Measurements from ENCODE around the gene PCDHB10. TPM values are rescaled to one million over a fixed set of nuclear protein-coding genes. Genes with fewer than 3 reads are reported as not detected.

Gene PCDHB10
- total RNA-seq, 3 donors from 2014 or later: 0.35 to 4.9 (median 0.60) TPM

DNA sequence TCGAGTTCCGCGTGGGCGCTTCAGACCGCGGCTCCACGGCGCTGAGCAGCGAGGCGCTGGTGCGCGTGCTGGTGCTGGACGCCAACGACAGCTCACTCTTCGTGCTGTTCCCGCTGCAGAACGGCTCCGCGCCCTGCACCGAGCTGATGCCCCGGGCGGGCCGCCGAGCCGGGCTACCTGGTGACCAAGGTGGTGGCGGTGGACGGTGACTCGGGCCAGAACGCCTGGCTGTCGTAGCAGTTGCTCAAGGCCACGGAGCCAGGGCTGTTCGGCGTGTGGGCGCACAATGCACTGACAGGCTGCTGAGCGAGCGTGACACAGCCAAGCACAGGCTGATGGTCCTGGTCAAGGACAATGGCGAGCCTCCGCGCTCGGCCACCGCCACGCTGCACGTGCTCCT, 49.3 kb downstream of the PCDHB10 start:
- Histone ChIP-seq H3K4me3 (no peak overlapping the region), H3K4me1 (ENCODE audit: low read depth) (no peaks in the 10 kb centered on the region), H3K36me3 (ENCODE audit: low read depth) (no peaks in the 10 kb centered on the region), H3K9me3 (peaks cover 98% of the 10 kb centered on the region)
- ATAC-seq: no peak
- DNase-seq: no peak
- intact Hi-C loops (cut with DNase I, micrococcal nuclease): no loop called here
- TF ChIP-seq, protein P1, sequence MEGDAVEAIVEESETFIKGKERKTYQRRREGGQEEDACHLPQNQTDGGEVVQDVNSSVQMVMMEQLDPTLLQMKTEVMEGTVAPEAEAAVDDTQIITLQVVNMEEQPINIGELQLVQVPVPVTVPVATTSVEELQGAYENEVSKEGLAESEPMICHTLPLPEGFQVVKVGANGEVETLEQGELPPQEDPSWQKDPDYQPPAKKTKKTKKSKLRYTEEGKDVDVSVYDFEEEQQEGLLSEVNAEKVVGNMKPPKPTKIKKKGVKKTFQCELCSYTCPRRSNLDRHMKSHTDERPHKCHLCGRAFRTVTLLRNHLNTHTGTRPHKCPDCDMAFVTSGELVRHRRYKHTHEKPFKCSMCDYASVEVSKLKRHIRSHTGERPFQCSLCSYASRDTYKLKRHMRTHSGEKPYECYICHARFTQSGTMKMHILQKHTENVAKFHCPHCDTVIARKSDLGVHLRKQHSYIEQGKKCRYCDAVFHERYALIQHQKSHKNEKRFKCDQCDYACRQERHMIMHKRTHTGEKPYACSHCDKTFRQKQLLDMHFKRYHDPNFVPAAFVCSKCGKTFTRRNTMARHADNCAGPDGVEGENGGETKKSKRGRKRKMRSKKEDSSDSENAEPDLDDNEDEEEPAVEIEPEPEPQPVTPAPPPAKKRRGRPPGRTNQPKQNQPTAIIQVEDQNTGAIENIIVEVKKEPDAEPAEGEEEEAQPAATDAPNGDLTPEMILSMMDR (IDR thresholded peaks at IDR 0.05): no peak

Other genes starting within 250 kb of the PCDHB10 start
- 1 to 10 TPM in 1 of 3 donors, under 1 TPM in 2; 0.31 to 1.3 (median 0.61) TPM for gene PCDHAC2, start 225.9 kb upstream of the PCDHB10 start, total RNA-seq
- gene PCDHB1, start 141.0 kb upstream of the PCDHB10 start, total RNA-seq: under 1 TPM in 1 of 3 donors, not detected in 2; 0.25 TPM
- 1 to 10 TPM in 2 of 3 donors, under 1 TPM in 1; 0.82 to 5.5 (median 1.1) TPM for gene PCDHB2, start 97.7 kb upstream of the PCDHB10 start, total RNA-seq
- 1 to 10 TPM in 1 of 3 donors, under 1 TPM in 2; 0.58 to 1.9 (median 0.90) TPM for gene PCDHB3, start 91.9 kb upstream of the PCDHB10 start, total RNA-seq
- gene PCDHB4, start 70.5 kb upstream of the PCDHB10 start, total RNA-seq: 1 to 10 TPM in 1 of 3 donors, under 1 TPM in 2; 0.35 to 3.4 (median 0.80) TPM
- 1 to 10 TPM in 1 of 3 donors, under 1 TPM in 2; 0.41 to 3.0 (median 0.60) TPM for gene PCDHB5, start 57.1 kb upstream of the PCDHB10 start, total RNA-seq
- under 1 TPM; 0.24 to 0.60 (median 0.29) TPM for gene PCDHB6, start 42.3 kb upstream of the PCDHB10 start, total RNA-seq
- 1 to 10 TPM in 1 of 3 donors, under 1 TPM in 1, not detected in 1; 0.55 to 2.5 TPM for gene PCDHB7, start 19.7 kb upstream of the PCDHB10 start, total RNA-seq
- 1 to 10 TPM in 1 of 3 donors, under 1 TPM in 2; 0.12 to 2.1 (median 0.72) TPM for gene PCDHB8, start 14.6 kb upstream of the PCDHB10 start, total RNA-seq
- gene PCDHB16, start 10.0 kb upstream of the PCDHB10 start, total RNA-seq: 1 to 10 TPM in 1 of 3 donors, under 1 TPM in 2; 0.49 to 3.4 (median 0.89) TPM
- gene PCDHB9, start 5.2 kb upstream of the PCDHB10 start, total RNA-seq: 1 to 10 TPM in 1 of 3 donors, under 1 TPM in 2; 0.26 to 2.4 (median 0.70) TPM
- gene PCDHB11, start 7.3 kb downstream of the PCDHB10 start, total RNA-seq: 1 to 10 TPM in 2 of 3 donors, under 1 TPM in 1; 0.55 to 5.8 (median 1.3) TPM
- 1 to 10 TPM in 1 of 3 donors, under 1 TPM in 2; 0.52 to 3.9 (median 0.67) TPM for gene PCDHB12, start 16.4 kb downstream of the PCDHB10 start, total RNA-seq
- 1 to 10 TPM; 1.2 to 4.3 (median 1.9) TPM for gene PCDHB13, start 21.6 kb downstream of the PCDHB10 start, total RNA-seq
- gene PCDHB14, start 31.0 kb downstream of the PCDHB10 start, total RNA-seq: 1 to 10 TPM in 2 of 3 donors, under 1 TPM in 1; 0.98 to 6.1 (median 2.0) TPM
- 1 to 10 TPM in 2 of 3 donors, under 1 TPM in 1; 0.69 to 4.3 (median 1.2) TPM for gene PCDHB15, start 53.0 kb downstream of the PCDHB10 start, total RNA-seq
- gene SLC25A2, start 111.7 kb downstream of the PCDHB10 start, total RNA-seq: 1 to 10 TPM; 1.2 to 1.7 (median 1.5) TPM
- gene TAF7, start 128.4 kb downstream of the PCDHB10 start, total RNA-seq: 10 to 100 TPM; 52.6 to 70.4 (median 56.9) TPM
- 1 to 10 TPM in 1 of 3 donors, under 1 TPM in 2; 0.35 to 1.6 (median 0.43) TPM for gene PCDHGA1, start 138.2 kb downstream of the PCDHB10 start, total RNA-seq
- 1 to 10 TPM in 1 of 3 donors, under 1 TPM in 2; 0.41 to 3.8 (median 0.51) TPM for gene PCDHGA2, start 146.4 kb downstream of the PCDHB10 start, total RNA-seq
- 1 to 10 TPM in 1 of 3 donors, under 1 TPM in 2; 0.24 to 2.2 (median 0.43) TPM for gene PCDHGA3, start 151.5 kb downstream of the PCDHB10 start, total RNA-seq
- 1 to 10 TPM; 1.0 to 4.1 (median 1.2) TPM for gene PCDHGB1, start 157.7 kb downstream of the PCDHB10 start, total RNA-seq
- 1 to 10 TPM in 2 of 3 donors, under 1 TPM in 1; 0.90 to 4.6 (median 1.2) TPM for gene PCDHGA4, start 162.7 kb downstream of the PCDHB10 start, total RNA-seq
- 1 to 10 TPM; 1.5 to 5.7 (median 2.8) TPM for gene PCDHGB2, start 167.6 kb downstream of the PCDHB10 start, total RNA-seq
- gene PCDHGA5, start 171.8 kb downstream of the PCDHB10 start, total RNA-seq: 1 to 10 TPM; 1.2 to 4.2 (median 1.2) TPM
- gene PCDHGB3, start 177.9 kb downstream of the PCDHB10 start, total RNA-seq: 1 to 10 TPM; 2.0 to 6.3 (median 2.0) TPM
- 1 to 10 TPM; 1.6 to 6.7 (median 1.9) TPM for gene PCDHGA6, start 181.5 kb downstream of the PCDHB10 start, total RNA-seq
- gene PCDHGA7, start 190.4 kb downstream of the PCDHB10 start, total RNA-seq: 1 to 10 TPM; 1.0 to 5.6 (median 1.7) TPM
- gene PCDHGB4, start 195.3 kb downstream of the PCDHB10 start, total RNA-seq: 1 to 10 TPM in 2 of 3 donors, under 1 TPM in 1; 0.65 to 5.3 (median 1.2) TPM
- 1 to 10 TPM in 1 of 3 donors, under 1 TPM in 2; 0.78 to 3.8 (median 0.87) TPM for gene PCDHGA8, start 200.3 kb downstream of the PCDHB10 start, total RNA-seq
- 1 to 10 TPM; 3.1 to 9.8 (median 5.6) TPM for gene PCDHGB5, start 205.6 kb downstream of the PCDHB10 start, total RNA-seq
- 1 to 10 TPM; 2.6 to 6.7 (median 3.2) TPM for gene PCDHGA9, start 210.4 kb downstream of the PCDHB10 start, total RNA-seq
- 1 to 10 TPM; 2.3 to 8.5 (median 2.8) TPM for gene PCDHGB6, start 215.7 kb downstream of the PCDHB10 start, total RNA-seq
- gene PCDHGA10, start 220.6 kb downstream of the PCDHB10 start, total RNA-seq: 1 to 10 TPM; 3.5 to 6.1 (median 4.7) TPM
- gene PCDHGB7, start 225.3 kb downstream of the PCDHB10 start, total RNA-seq: 10 to 100 TPM in 1 of 3 donors, 1 to 10 TPM in 2; 4.2 to 17.9 (median 4.5) TPM
- 1 to 10 TPM; 1.8 to 5.6 (median 2.6) TPM for gene PCDHGA11, start 228.7 kb downstream of the PCDHB10 start, total RNA-seq
- 1 to 10 TPM; 2.6 to 5.5 (median 3.0) TPM for gene PCDHGA12, start 238.2 kb downstream of the PCDHB10 start, total RNA-seq